ENCODE data around the gene DCAF5.

DCAF5 gene

GRCh38 chr14:69001375-69001774 is 151.5 kb downstream of the DCAF5 start:
- DNase-seq = no peak
